Vagina (tissue), 2 donors: ENCODE data around the gene MSH3.

Experiments
- CTCF ChIP-seq, 3 experiments: fragments of 450-650 bp in 2 of 3; fragments of 200-600 bp in 1 of 3; sonication (generic) in 1 of 3; IDR thresholded peaks; one replicate each; pipeline ENCODE4 v1.5.1; 2017 to 2019; ENCODE audit warnings: antibody characterized with exemption in 3 of 3, mild to moderate bottlenecking in 2 of 3, moderate library complexity in 2 of 3
- POLR2AphosphoS5 ChIP-seq, 2 donors: sonication (generic); formaldehyde crosslinking; IDR thresholded peaks; one replicate each; pipeline ENCODE4 v1.9.0; 2017; ENCODE audit warnings: antibody characterized with exemption in 2 of 2, mild to moderate bottlenecking in 2 of 2, low read depth in 1 of 2; ENCODE audit not compliant: insufficient read depth in 1 of 2

- TF ChIP-seq CTCF (IDR thresholded peaks at IDR 0.05) (no peak), POLR2AphosphoS5 (IDR thresholded peaks at IDR 0.05; ENCODE audit: insufficient read depth in 1 of 2, low read depth in 1 of 2) (no peak)
These were observed 162.1 kb downstream of the MSH3 start for GRCh38 chr5:80816590-80816989.
